ENCODE data around the gene HOXC6. TPM values are rescaled to one million over a fixed set of nuclear protein-coding genes. Genes with fewer than 3 reads are reported as not detected.

The HOXC6 gene
- total and polyA plus RNA-seq, 9 of the 15 experiments (the other 6 are each of a cell fraction or from before 2014, with no cell fraction given): 0.06 to 4.0 (median 1.4) TPM

- TF ChIP-seq ZNF639 (CRISPR knock-in tag; conservative IDR thresholded peaks at IDR 0.05 in 1 of 2, IDR thresholded peaks at IDR 0.05 in 1 of 2): no peak
- no peak for TF ChIP-seq CREB3L1 (IDR thresholded peaks at IDR 0.05; ENCODE audit: borderline replicate concordance, low read depth)
- TF ChIP-seq HEY1 (CRISPR knock-in tag; IDR thresholded peaks at IDR 0.05; ENCODE audit: borderline replicate concordance): no peak
- no peak for TF ChIP-seq ZNF124 (CRISPR knock-in tag; IDR thresholded peaks at IDR 0.05)
- no peak for TF ChIP-seq ZNF436 (CRISPR knock-in tag; IDR thresholded peaks at IDR 0.05)
- 0 out of 2 replicates have a peak, but pooled peaks have one; percentile 27 for TF ChIP-seq SMARCE1 (IDR thresholded peaks at IDR 0.05)
- TF ChIP-seq CBX5 (IDR thresholded peaks at IDR 0.05; ENCODE audit: borderline replicate concordance, low read depth): no peak
- no peak for TF ChIP-seq MLLT1 (IDR thresholded peaks at IDR 0.05)
- no peak for TF ChIP-seq HMG20A (CRISPR knock-in tag; conservative IDR thresholded peaks at IDR 0.05)
- no peak for TF ChIP-seq MAFK (IDR thresholded peaks at IDR 0.05; ENCODE audit: low read length)
- TF ChIP-seq ZKSCAN1 (IDR thresholded peaks at IDR 0.05; ENCODE audit: low read depth, low read length): no peak
- TF ChIP-seq NR0B1 (IDR thresholded peaks at IDR 0.05; ENCODE audit: partially characterized antibody): no peak
- TF ChIP-seq ZNF766 (CRISPR knock-in tag; conservative IDR thresholded peaks at IDR 0.05): no peak
- TF ChIP-seq CREBBP (IDR thresholded peaks at IDR 0.05; ENCODE audit: low read depth, low read length): no peak
- peak; percentile 56 for TF ChIP-seq E2F8 (IDR thresholded peaks at IDR 0.05; ENCODE audit: low read depth, partially characterized antibody)
- TF ChIP-seq RCOR1 (IDR thresholded peaks at IDR 0.05; ENCODE audit: borderline replicate concordance in 1 of 2, low read depth in 2 of 2, low read length in 2 of 2): no peak
- no peak for TF ChIP-seq ZNF24 (IDR thresholded peaks at IDR 0.05)
- TF ChIP-seq ZNF445 (CRISPR knock-in tag; IDR thresholded peaks at IDR 0.05; ENCODE audit: low read depth): no peak
- no peak for TF ChIP-seq GABPA (tag; conservative IDR thresholded peaks at IDR 0.05; ENCODE audit: low read depth)
- no peak for TF ChIP-seq MIER1 (IDR thresholded peaks at IDR 0.05; ENCODE audit: low read depth)
- TF ChIP-seq PRPF4 (IDR thresholded peaks at IDR 0.05; ENCODE audit: insufficient read depth, low read depth, low read length, poor library complexity, severe bottlenecking): no peak
These were observed 4.4 kb downstream of the HOXC6 start, which contains the start of gene HOXC5 (continued) for GRCh38 chr12:54032627-54033100.
